Fibroblast of lung (primary cell): Measurements from ENCODE around the gene CCDC148. TPM values are rescaled to one million over a fixed set of nuclear protein-coding genes. Genes with fewer than 3 reads are reported as not detected.

Experiments
- DNase-seq, 2 donors: peaks; one replicate each; pipeline versions ENCODE4 v3.0.0 to v3.0.0-alpha.2; 2010; ENCODE audit warnings: low read depth in 2 of 2
- H2AFZ ChIP-seq: 2 replicates; pipeline ENCODE4 v1.5.1; 2012; ENCODE audit warnings: low read length, control low read depth, inconsistent platforms
- H3K27ac ChIP-seq: 2 replicates; pipeline ENCODE4 v1.5.1; 2011; ENCODE audit warnings: low read length, control low read depth; ENCODE audit not compliant: insufficient read depth
- H3K27me3 ChIP-seq: 2 replicates; pipeline ENCODE4 v1.5.1; 2011; ENCODE audit warnings: mild to moderate bottlenecking, low read length; ENCODE audit not compliant: control insufficient read depth, insufficient read depth
- H3K36me3 ChIP-seq: 2 replicates; pipeline ENCODE4 v1.5.1; 2011; ENCODE audit warnings: low read length; ENCODE audit not compliant: control insufficient read depth, insufficient read depth
- H3K4me1 ChIP-seq: 2 replicates; pipeline ENCODE4 v1.5.1; 2011; ENCODE audit warnings: low read length; ENCODE audit not compliant: control insufficient read depth, insufficient read depth; ENCODE audit errors: extremely low read depth
- H3K4me2 ChIP-seq: 2 replicates; pipeline ENCODE4 v1.5.1; 2011; ENCODE audit warnings: low read length, control low read depth; ENCODE audit not compliant: insufficient read depth; ENCODE audit errors: extremely low read depth
- H3K4me3 ChIP-seq, 4 experiments: fragments of 200-600 bp in 1 of 4; sonication (generic) in 1 of 4; replicated peaks in 1 of 4; 2 replicates each; pipeline ENCODE4 v1.5.1; 2011 to 2016; ENCODE audit warnings: low read length in 4 of 4, low read depth in 3 of 4, mild to moderate bottlenecking in 3 of 4, control low read depth in 2 of 4, inconsistent platforms in 1 of 4, mixed read lengths in 1 of 4; ENCODE audit not compliant: insufficient read depth in 1 of 4; ENCODE audit errors: control extremely low read depth in 1 of 4
- H3K79me2 ChIP-seq: 2 replicates; pipeline ENCODE4 v1.5.1; 2012; ENCODE audit warnings: mild to moderate bottlenecking, low read length, inconsistent platforms; ENCODE audit not compliant: control insufficient read depth, insufficient read depth
- H3K9ac ChIP-seq: 2 replicates; pipeline ENCODE4 v1.5.1; 2011; ENCODE audit warnings: mild to moderate bottlenecking, low read length, control low read depth; ENCODE audit not compliant: insufficient read depth
- H3K9me3 ChIP-seq: 2 replicates; pipeline ENCODE4 v1.5.1; 2012; ENCODE audit warnings: low read depth, low read length; ENCODE audit not compliant: control insufficient read depth, insufficient read depth
- H4K20me1 ChIP-seq: 2 replicates; pipeline ENCODE4 v1.5.1; 2011; ENCODE audit warnings: low read length; ENCODE audit not compliant: control insufficient read depth, insufficient read depth; ENCODE audit errors: extremely low read depth
- CTCF ChIP-seq, 2 donors: IDR thresholded peaks in 1 of 2; conservative IDR thresholded peaks in 1 of 2; 1 replicate in 1 of 2; 2 replicates in 1 of 2; pipeline ENCODE4 v1.5.1; 2011 to 2012; ENCODE audit warnings: low read length in 2 of 2, control low read depth in 1 of 2, inconsistent platforms in 1 of 2, low read depth in 1 of 2, mild to moderate bottlenecking in 1 of 2
- EZH2 ChIP-seq: IDR thresholded peaks from 2 replicates; pipeline ENCODE4 v1.5.1; 2012; ENCODE audit warnings: low read length, control low read depth, mild to moderate bottlenecking; ENCODE audit errors: missing control alignments
- polyA plus RNA-seq, 2 donors: library from polyadenylated mRNA; depleted of rRNA in 1 of 2; stranded (reverse) in 1 of 2; unstranded in 1 of 2; fragments of >200 nt; gene quantifications; 2 replicates each; pipeline ENCODE4 v1.2.1, GENCODE V29; 2011 to 2012; ENCODE audit warnings: missing spikeins in 1 of 2
- total RNA-seq: library from RNA; depleted of rRNA; stranded (reverse); fragments of >200 nt; gene quantifications from 2 replicates; pipeline ENCODE4 v1.2.1, GENCODE V29; 2014

Gene CCDC148
- total and polyA plus RNA-seq, 2 donors (not counting 1 experiment from before 2014, with no cell fraction given), result 1.2 TPM

GRCh38 chr2:158174956-158175355, 281.6 kb downstream of the CCDC148 start:
- no peak overlapping the region for H3K4me2 ChIP-seq
- no peaks in the 10 kb centered on the region for H4K20me1 ChIP-seq
- no peak overlapping the region for H2AFZ ChIP-seq
- TF ChIP-seq EZH2 (no peak), CTCF (conservative IDR thresholded peaks at IDR 0.05 in 1 of 2, IDR thresholded peaks at IDR 0.05 in 1 of 2; ENCODE audit: low read depth in 1 of 2, low read length in 2 of 2) (no peak)
- DNase-seq, result no peak
- no peaks in the 10 kb centered on the region for H3K4me1 ChIP-seq
- no peaks in the 10 kb centered on the region for H3K36me3 ChIP-seq
- H3K79me2 ChIP-seq, result no peaks in the 10 kb centered on the region
- no peaks in the 10 kb centered on the region for H3K9me3 ChIP-seq
- H3K9ac ChIP-seq, result no peak overlapping the region
- no peaks in the 10 kb centered on the region for H3K27me3 ChIP-seq
- no peak overlapping the region for H3K27ac ChIP-seq
- no peak overlapping the region for H3K4me3 ChIP-seq

DNA sequence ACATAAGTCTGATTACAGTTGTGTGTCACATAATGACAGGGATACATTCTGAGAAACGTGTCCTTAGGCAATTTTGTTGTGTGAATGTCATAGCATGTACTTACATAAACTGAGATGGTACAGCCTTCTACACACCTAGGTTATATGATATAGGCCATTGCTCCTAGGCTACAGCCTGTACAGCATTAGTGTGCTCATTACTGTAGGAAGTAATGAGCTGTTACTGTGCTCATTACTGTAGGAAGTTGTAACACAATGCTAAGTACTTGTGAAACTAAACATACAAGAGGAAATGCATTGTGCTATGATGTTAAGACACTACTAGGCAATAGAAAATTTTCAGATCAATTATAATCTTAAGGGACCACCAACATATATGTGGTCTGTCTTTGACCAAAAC, 282.1 kb downstream of the CCDC148 start:
- no peaks in the 10 kb centered on the region for H4K20me1 ChIP-seq
- H3K27me3 ChIP-seq, result no peaks in the 10 kb centered on the region
- no peaks in the 10 kb centered on the region for H3K36me3 ChIP-seq
- no peaks in the 10 kb centered on the region for H3K4me1 ChIP-seq
- H3K9me3 ChIP-seq, result no peaks in the 10 kb centered on the region
- no peak overlapping the region for H3K27ac ChIP-seq
- no peak overlapping the region for H3K4me3 ChIP-seq
- H3K9ac ChIP-seq, result no peak overlapping the region
- H3K79me2 ChIP-seq, result no peaks in the 10 kb centered on the region
- no peak overlapping the region for H2AFZ ChIP-seq
- no peak for TF ChIP-seq EZH2
- no peak for TF ChIP-seq CTCF (conservative IDR thresholded peaks at IDR 0.05 in 1 of 2, IDR thresholded peaks at IDR 0.05 in 1 of 2; ENCODE audit: low read depth in 1 of 2, low read length in 2 of 2)
- H3K4me2 ChIP-seq, result no peak overlapping the region
- DNase-seq, result no peak

DNA sequence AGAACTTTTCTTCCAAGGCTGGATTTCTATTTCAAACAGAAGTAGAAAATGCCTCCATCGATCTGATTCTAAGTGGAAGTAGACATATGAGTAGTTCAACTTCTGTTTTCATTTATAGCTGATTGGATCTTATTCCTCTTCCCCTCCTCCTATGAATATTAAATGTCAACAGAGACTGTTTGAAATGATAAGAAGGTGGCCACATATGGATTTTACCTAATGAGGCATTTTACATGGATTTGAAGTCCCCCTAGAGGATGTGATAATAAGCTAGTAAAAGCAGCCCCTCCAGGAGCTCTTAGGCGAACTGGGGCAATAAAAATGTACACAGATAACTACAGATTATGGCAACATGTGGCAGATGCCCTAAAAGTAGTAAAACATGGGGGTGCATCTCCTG, 283.8 kb downstream of the CCDC148 start:
- H3K27ac ChIP-seq, result no peak overlapping the region
- no peaks in the 10 kb centered on the region for H4K20me1 ChIP-seq
- H3K9me3 ChIP-seq, result no peaks in the 10 kb centered on the region
- no peaks in the 10 kb centered on the region for H3K79me2 ChIP-seq
- TF ChIP-seq EZH2, result no peak
- no peak for TF ChIP-seq CTCF (conservative IDR thresholded peaks at IDR 0.05 in 1 of 2, IDR thresholded peaks at IDR 0.05 in 1 of 2; ENCODE audit: low read depth in 1 of 2, low read length in 2 of 2)
- H2AFZ ChIP-seq, result no peak overlapping the region
- H3K9ac ChIP-seq, result no peak overlapping the region
- H3K36me3 ChIP-seq, result no peaks in the 10 kb centered on the region
- H3K4me1 ChIP-seq, result no peaks in the 10 kb centered on the region
- no peak overlapping the region for H3K4me3 ChIP-seq
- no peak overlapping the region for H3K4me2 ChIP-seq
- no peaks in the 10 kb centered on the region for H3K27me3 ChIP-seq
- no peak for DNase-seq
